ENCODE results near the gene COL10A1. TPM values are rescaled to one million over a fixed set of nuclear protein-coding genes. Genes with fewer than 3 reads are reported as not detected.
"Not testable (repeated sequence)": the region's sequence is repeated elsewhere in the genome, so short reads cannot be mapped to it uniquely, and the experiment has no call there.

COL10A1 gene
- total RNA-seq, 2 donors from 2014 or later = not detected

GRCh38 chr6:116096979-116097816 lies 28.7 kb downstream of the COL10A1 start:
- Histone ChIP-seq H3K4me3 (no peak overlapping the region), H3K4me1 (peaks cover 7% of the 10 kb centered on the region), H3K36me3 (no peaks in the 10 kb centered on the region), H3K9ac (ENCODE audit: low read depth in 2 of 2, low read length in 2 of 2) (no peak overlapping the region), H3K27ac (no peak overlapping the region), H3K9me3 (no peaks in the 10 kb centered on the region), H3K27me3 (no peaks in the 10 kb centered on the region)
- DNase-seq = no peak
- peak; percentile 42 for TF ChIP-seq CTCF (IDR thresholded peaks at IDR 0.05)
- intact Hi-C loops (cut with DNase I) = loop anchor here (2.0 kb wide), 1 partner anchor 86 kb away; no protein-coding TSS in a partner anchor

GRCh38 chr6:116096048-116096759 lies 29.7 kb downstream of the COL10A1 start:
- not testable (repeated sequence) for H3K4me3 ChIP-seq; H3K27ac ChIP-seq; DNase-seq; H3K4me1 ChIP-seq; H3K9me3 ChIP-seq; H3K9ac ChIP-seq (ENCODE audit: low read depth in 2 of 2, low read length in 2 of 2); H3K36me3 ChIP-seq; H3K27me3 ChIP-seq
- intact Hi-C loops (cut with DNase I) = loop anchor here (2.0 kb wide), 1 partner anchor 85 kb away; no protein-coding TSS in a partner anchor

- intact Hi-C loops (cut with DNase I) = no loop called here
- DNase-seq = no peak
- H3K9me3 ChIP-seq = no peaks in the 10 kb centered on the region
- no peaks in the 10 kb centered on the region for H3K27me3 ChIP-seq
- TF ChIP-seq CTCF (IDR thresholded peaks at IDR 0.05) = no peak
- H3K27ac ChIP-seq = no peak overlapping the region
- no peaks in the 10 kb centered on the region for H3K36me3 ChIP-seq
- H3K9ac ChIP-seq (ENCODE audit: low read depth in 2 of 2, low read length in 2 of 2) = no peak overlapping the region
- H3K4me3 ChIP-seq = no peak overlapping the region
- no peaks in the 10 kb centered on the region for H3K4me1 ChIP-seq
Measured at GRCh38 chr6:116094041-116094440, 31.9 kb downstream of the COL10A1 start.

GRCh38 chr6:116090251-116090650 lies 35.7 kb downstream of the COL10A1 start:
- Histone ChIP-seq H3K36me3 (no peaks in the 10 kb centered on the region), H3K4me1 (no peaks in the 10 kb centered on the region), H3K27ac (no peak overlapping the region), H3K9ac (ENCODE audit: low read depth in 2 of 2, low read length in 2 of 2) (no peak overlapping the region), H3K9me3 (no peaks in the 10 kb centered on the region), H3K27me3 (no peaks in the 10 kb centered on the region), H3K4me3 (no peak overlapping the region)
- no peak for DNase-seq
- intact Hi-C loops (cut with DNase I) = no loop called here
- TF ChIP-seq CTCF (IDR thresholded peaks at IDR 0.05) = no peak

- no peak overlapping the region for H3K4me3 ChIP-seq
- DNase-seq = no peak
- TF ChIP-seq CTCF (IDR thresholded peaks at IDR 0.05) = no peak
- H3K9me3 ChIP-seq = no peaks in the 10 kb centered on the region
- H3K4me1 ChIP-seq = no peaks in the 10 kb centered on the region
- H3K36me3 ChIP-seq = no peaks in the 10 kb centered on the region
- H3K27me3 ChIP-seq = no peaks in the 10 kb centered on the region
- intact Hi-C loops (cut with DNase I) = no loop called here
- no peak overlapping the region for H3K27ac ChIP-seq
- no peak overlapping the region for H3K9ac ChIP-seq (ENCODE audit: low read depth in 2 of 2, low read length in 2 of 2)
Measured at GRCh38 chr6:116088946-116089345, 37.0 kb downstream of the COL10A1 start.

Measured in colonic mucosa (tissue), 4 donors.